Activated B cell treated with CpG ODN at 0.5 μM for 24 hours (primary cell): ENCODE data around the gene APIP. TPM values are rescaled to one million over a fixed set of nuclear protein-coding genes. Genes with fewer than 3 reads are reported as not detected.

Experiments
- ATAC-seq: fragments of 200-7000 bp; cut with Tn5 transposase; one replicate; pipeline ENCODE4 v1.10.0; 2021; ENCODE audit warnings: low read depth, mild to moderate bottlenecking, moderate library complexity
- CTCF ChIA-PET: fragments of 350-600 bp; sonication (Branson Sonifier 250); formaldehyde crosslinking; loops from one replicate; lab custom pipeline; 2021; ENCODE audit warnings: antibody characterized with exemption; lab: Charles Lee
- POLR2A ChIA-PET: fragments of 350-600 bp; sonication (Branson Sonifier 250); formaldehyde crosslinking; loops from one replicate; lab custom pipeline; 2021; ENCODE audit warnings: antibody characterized with exemption; lab: Charles Lee
- DNase-seq: peaks from one replicate; pipeline ENCODE4 v3.0.0; 2022
- H3K27ac Mint-ChIP-seq: one replicate; pipeline ENCODE4 v1.8.0; 2020; ENCODE audit warnings: mixed read lengths
- H3K27me3 Mint-ChIP-seq: one replicate; pipeline ENCODE4 v1.8.0; 2021; ENCODE audit warnings: mixed read lengths
- H3K36me3 Mint-ChIP-seq: one replicate; pipeline ENCODE4 v1.8.0; 2021; ENCODE audit warnings: low read depth, mixed read lengths
- H3K4me1 Mint-ChIP-seq: one replicate; pipeline ENCODE4 v1.8.0; 2021; ENCODE audit warnings: mixed read lengths
- H3K4me3 Mint-ChIP-seq: one replicate; pipeline ENCODE4 v1.8.0; 2020; ENCODE audit warnings: mild to moderate bottlenecking, mixed read lengths
- H3K9me3 Mint-ChIP-seq: one replicate; pipeline ENCODE4 v1.8.0; 2020; ENCODE audit warnings: mixed read lengths
- CTCF ChIP-seq: fragments of 200-600 bp; IDR thresholded peaks from one replicate; pipeline ENCODE4 v1.8.0; 2022; ENCODE audit warnings: antibody characterized with exemption, mild to moderate bottlenecking
- intact Hi-C: fragments of 100-400 bp; cut with micrococcal nuclease; formaldehyde crosslinking; loops from one replicate; pipeline ENCODE4 v1.15.1; 2024
- total RNA-seq: library from RNA; stranded (reverse); gene quantifications from 2 replicates; pipeline ENCODE4 v1.2.3, GENCODE V29; 2022

APIP gene
- total RNA-seq, 1 donor from 2014 or later = 18.7 TPM

GRCh38 chr11:34855754-34856095 lies 60.5 kb downstream of the APIP start:
- Mint-ChIP-seq H3K4me3 (no peak overlapping the region), H3K27ac (no peak overlapping the region), H3K36me3 (no peaks in the 10 kb centered on the region), H3K9me3 (no peaks in the 10 kb centered on the region), H3K4me1 (no peaks in the 10 kb centered on the region), H3K27me3 (peaks cover 5% of the 10 kb centered on the region)
- no peak for TF ChIP-seq CTCF
- ATAC-seq = no peak
- CTCF ChIA-PET = no interaction called here
- POLR2A ChIA-PET = no interaction called here
- intact Hi-C loops = no loop called here
- DNase-seq = no peak

GRCh38 chr11:34855021-34855753 lies 61.0 kb downstream of the APIP start:
- TF ChIP-seq CTCF = no peak
- no peak overlapping the region for H3K27ac Mint-ChIP-seq
- DNase-seq (no peak), ATAC-seq (no peak)
- no peaks in the 10 kb centered on the region for H3K4me1 Mint-ChIP-seq
- intact Hi-C loops = no loop called here
- H3K36me3 Mint-ChIP-seq = no peaks in the 10 kb centered on the region
- POLR2A ChIA-PET = no interaction called here
- CTCF ChIA-PET = interaction anchor here (0.6 kb wide), 1 partner anchor 28 kb away, joined by 3 read pairs; no protein-coding TSS in a partner anchor
- peaks cover 2% of the 10 kb centered on the region for H3K27me3 Mint-ChIP-seq
- no peaks in the 10 kb centered on the region for H3K9me3 Mint-ChIP-seq
- no peak overlapping the region for H3K4me3 Mint-ChIP-seq

- Mint-ChIP-seq H3K36me3 (no peaks in the 10 kb centered on the region), H3K4me1 (no peaks in the 10 kb centered on the region), H3K4me3 (no peak overlapping the region), H3K27me3 (peaks cover 7% of the 10 kb centered on the region), H3K27ac (no peak overlapping the region), H3K9me3 (no peaks in the 10 kb centered on the region)
- POLR2A ChIA-PET = no interaction called here
- ATAC-seq (no peak), DNase-seq (no peak)
- CTCF ChIA-PET = no interaction called here
- TF ChIP-seq CTCF = no peak
- intact Hi-C loops = no loop called here
Measured at GRCh38 chr11:34851916-34852315, 64.3 kb downstream of the APIP start.

- Mint-ChIP-seq H3K27ac (no peak overlapping the region), H3K36me3 (no peaks in the 10 kb centered on the region), H3K27me3 (peaks cover 11% of the 10 kb centered on the region), H3K4me3 (no peak overlapping the region), H3K4me1 (no peaks in the 10 kb centered on the region), H3K9me3 (no peaks in the 10 kb centered on the region)
- no peak for TF ChIP-seq CTCF
- ChIA-PET CTCF (no interaction called here), POLR2A (no interaction called here)
- ATAC-seq = no peak
- intact Hi-C loops = no loop called here
- no peak for DNase-seq
Measured at GRCh38 chr11:34850334-34850733, 65.8 kb downstream of the APIP start.

- Mint-ChIP-seq H3K9me3 (no peaks in the 10 kb centered on the region), H3K4me1 (no peaks in the 10 kb centered on the region), H3K27ac (no peak overlapping the region), H3K36me3 (no peaks in the 10 kb centered on the region), H3K27me3 (peaks cover 8% of the 10 kb centered on the region), H3K4me3 (no peak overlapping the region)
- no peak for TF ChIP-seq CTCF
- ChIA-PET CTCF (no interaction called here), POLR2A (no interaction called here)
- ATAC-seq (no peak), DNase-seq (no peak)
- intact Hi-C loops = no loop called here
Measured at GRCh38 chr11:34846467-34846866, 69.7 kb downstream of the APIP start.
